ENCODE measurements around the gene CELF4. TPM values are rescaled to one million over a fixed set of nuclear protein-coding genes. Genes with fewer than 3 reads are reported as not detected.

Gene CELF4
- 1 to 10 TPM in 1 of 2 donors, under 1 TPM in 1; 0.85 to 1.8 TPM for total RNA-seq
- long read RNA-seq, partial matches to known transcripts = 0 of 4 reads
- long read RNA-seq, other reads (novel, unspliced or antisense) = 4 of 4 reads

DNA sequence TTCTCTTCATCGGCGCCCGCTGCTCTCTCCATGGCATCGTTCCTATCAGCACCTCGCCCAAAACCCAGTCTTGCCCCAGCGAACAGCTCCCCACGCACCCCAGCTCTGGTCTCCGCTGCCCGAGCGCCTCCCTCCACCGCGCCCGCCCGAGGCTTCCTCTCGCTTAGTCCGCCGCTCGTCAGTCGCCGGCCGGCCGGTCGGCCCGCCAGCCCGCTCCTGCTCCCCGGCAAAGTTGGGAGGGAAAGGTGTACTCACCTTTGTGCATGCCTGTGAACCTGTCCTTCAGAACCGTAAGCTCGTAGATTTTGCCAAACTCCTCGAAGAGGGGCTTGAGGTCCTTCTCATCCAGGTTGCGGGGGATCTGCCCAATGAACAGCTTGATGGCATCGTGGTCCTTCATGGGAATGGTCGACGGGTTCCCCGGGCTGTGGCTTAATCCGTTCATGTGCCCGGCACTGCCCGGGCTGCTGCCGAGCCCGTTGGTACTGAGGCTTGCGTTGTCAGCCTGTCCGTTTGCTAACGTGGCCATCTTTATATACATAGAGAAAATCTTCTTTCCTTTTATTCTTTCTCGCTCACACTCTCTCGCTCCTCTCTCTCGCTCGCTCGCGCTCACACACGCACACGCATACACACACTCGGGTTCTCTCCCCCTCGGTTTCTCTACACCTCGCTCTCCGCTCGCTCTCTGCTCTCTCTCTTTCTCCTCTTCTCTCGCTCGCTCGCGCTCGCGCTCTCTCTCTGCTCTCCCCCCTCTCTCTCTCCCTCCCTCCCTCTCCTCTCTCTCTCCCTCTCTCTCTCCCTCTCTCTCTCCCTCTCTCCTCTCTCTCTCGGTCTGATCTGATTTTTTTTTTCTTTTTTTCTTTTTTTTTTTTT, at the start of gene CELF4:
Gene CELF4, minus strand, starts transcription at position 698 of the 876 bp plus-strand sequence.
- intact Hi-C loops (cut with DNase I, micrococcal nuclease) = no loop called here
- ATAC-seq = no peak
- no peak for DNase-seq

- ATAC-seq (no peak), DNase-seq (no peak)
- intact Hi-C loops (cut with DNase I, micrococcal nuclease) = no loop called here
Observed at GRCh38 chr18:37613253-37613565, 47.6 kb upstream of the CELF4 start.

DNA sequence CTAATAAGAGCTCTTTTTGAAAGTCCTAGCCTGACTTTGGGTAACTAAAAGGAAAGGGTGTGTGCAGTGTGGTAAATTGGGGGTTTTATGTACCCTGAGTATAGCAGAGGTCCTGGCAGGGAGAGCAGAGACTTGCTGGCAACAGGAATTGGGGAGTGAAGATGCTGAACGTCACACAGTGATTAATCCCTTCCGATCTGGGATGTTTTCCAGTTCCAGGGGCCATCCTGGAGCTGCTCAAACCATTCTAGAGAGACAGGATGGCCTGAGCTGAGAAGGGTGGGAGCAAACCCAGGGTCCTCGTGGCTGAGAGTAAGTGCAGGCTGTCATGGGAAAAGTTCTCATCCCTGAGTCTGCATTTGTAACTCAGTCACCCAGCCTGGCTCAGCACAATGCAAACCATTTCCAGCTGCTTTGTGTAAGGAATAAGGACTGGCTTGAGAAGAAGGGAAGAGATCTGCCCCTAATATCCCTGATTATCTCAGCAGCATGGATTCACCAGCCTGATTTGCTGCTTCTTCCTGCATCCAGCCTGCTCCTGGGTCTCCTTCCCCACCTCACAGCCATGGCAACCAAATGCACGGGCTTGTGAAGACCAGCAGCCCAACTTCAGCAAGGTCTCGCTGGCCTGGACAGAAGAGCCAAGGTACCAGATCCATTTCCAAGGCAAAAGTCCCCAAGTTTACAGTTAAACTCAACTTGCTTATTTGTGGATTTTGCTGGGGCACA, 47.1 kb upstream of the CELF4 start:
- intact Hi-C loops (cut with DNase I, micrococcal nuclease) = no loop called here
- ATAC-seq (no peak), DNase-seq (no peak)

DNA sequence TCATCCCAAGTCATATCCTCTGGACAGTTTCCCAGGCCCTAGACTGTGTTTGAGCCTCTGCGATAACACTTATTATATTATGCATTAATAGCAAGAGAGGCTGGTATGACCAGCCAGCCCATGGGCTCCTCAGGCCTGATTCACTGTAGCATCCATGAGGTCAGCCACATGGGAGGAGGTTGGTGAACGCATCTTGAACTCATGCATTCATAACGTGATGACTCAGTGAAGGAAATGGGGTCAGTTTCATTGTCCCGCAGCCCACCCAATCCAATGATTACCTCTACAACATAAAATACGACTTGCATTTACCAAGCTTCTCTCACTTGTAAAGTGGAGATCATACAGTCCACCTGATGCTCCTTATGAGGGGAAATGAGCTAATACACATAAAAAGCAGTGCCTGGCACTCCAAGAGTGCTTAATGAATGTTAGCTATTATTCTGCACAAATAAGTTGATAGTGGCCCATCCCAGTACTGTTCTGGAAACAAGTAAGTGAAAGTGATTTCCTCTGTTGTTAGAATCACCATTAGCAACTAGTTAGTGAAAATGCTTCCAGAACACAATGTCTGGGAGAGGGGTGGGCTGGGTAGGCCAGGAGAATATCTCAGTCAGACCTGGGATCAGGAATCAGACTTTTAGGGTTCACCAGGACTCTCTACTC, 46.1 kb upstream of the CELF4 start:
- DNase-seq = no peak
- ATAC-seq = no peak
- intact Hi-C loops (cut with DNase I, micrococcal nuclease) = no loop called here

GRCh38 chr18:37608876-37609275, 43.3 kb upstream of the CELF4 start:
- DNase-seq (no peak), ATAC-seq (no peak)
- intact Hi-C loops (cut with DNase I, micrococcal nuclease) = no loop called here

GRCh38 chr18:37607281-37607680, 41.7 kb upstream of the CELF4 start:
- intact Hi-C loops (cut with DNase I, micrococcal nuclease) = no loop called here
- no peak for ATAC-seq
- no peak for DNase-seq

- no peak for DNase-seq
- intact Hi-C loops (cut with DNase I, micrococcal nuclease) = no loop called here
- ATAC-seq = no peak
Observed at GRCh38 chr18:37604032-37604431, 38.4 kb upstream of the CELF4 start.

DNA sequence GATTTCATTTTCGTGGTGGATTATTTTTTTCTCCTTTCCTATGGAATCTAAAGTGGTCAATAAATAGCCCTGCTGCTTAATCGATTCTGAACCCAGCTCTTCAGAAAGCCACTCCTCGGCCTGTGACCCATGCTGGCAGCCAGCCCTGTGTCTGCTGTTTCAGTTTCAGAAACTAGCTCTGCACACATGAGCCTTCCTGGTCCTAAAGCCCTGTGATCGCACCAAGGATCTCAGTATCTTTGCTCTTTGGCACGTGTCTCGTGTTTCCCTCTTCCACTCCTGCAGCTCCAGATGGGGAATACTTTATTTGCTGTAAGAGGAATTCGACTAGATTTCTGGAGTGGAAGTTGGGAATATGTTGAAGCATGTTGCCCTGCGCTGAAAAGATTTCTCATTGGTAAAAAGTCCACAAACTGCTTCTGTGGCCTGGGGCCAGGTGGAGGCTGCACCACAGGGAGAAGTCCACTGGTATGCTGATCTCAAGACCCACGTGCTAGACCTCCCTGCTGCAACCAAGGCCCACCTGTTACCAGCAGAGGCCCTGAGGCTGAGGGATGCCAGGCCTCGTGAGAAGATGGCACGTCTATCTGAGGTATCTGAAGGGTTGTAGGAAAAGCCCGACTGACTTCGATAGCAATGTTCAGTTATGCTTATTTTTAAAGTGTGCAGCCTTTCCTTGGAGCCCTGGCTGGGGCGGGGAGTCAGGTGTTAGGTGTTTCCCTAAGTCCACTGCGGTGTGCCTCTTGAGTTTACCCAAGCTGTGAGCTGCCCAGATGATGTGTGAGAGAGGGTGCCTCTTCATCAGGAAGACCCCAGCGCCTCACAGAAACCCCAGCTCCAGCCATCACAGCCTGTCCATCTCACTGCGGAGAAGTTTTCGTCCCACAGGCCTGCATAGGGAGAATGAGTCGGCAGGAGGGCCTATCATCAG, 33.6 kb upstream of the CELF4 start:
- intact Hi-C loops (cut with DNase I, micrococcal nuclease) = no loop called here
- no peak for ATAC-seq
- DNase-seq = no peak

- ATAC-seq (no peak), DNase-seq (no peak)
- intact Hi-C loops (cut with DNase I, micrococcal nuclease) = no loop called here
Observed at GRCh38 chr18:37598396-37598795, 32.8 kb upstream of the CELF4 start.

DNA sequence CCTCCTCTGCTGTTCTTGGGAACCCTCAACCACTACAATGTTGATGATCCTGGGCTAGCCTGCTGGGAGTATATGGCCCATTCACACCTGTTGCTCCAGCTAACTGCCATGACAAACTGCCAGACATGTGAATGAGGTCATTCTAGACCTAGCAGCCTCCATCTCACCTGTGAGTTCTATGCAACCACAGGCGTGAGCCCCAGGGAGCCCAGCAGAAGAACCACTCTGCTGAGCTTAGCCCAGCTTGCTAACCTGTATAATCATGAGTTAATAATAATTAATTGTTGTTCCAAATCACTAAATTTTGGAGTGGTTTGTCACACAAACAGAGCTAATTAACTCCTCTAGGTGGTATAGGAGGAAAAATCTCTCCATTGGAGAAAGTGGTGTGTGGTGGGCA, 24.7 kb upstream of the CELF4 start:
- intact Hi-C loops (cut with DNase I, micrococcal nuclease) = no loop called here
- no peak for DNase-seq
- no peak for ATAC-seq

DNA sequence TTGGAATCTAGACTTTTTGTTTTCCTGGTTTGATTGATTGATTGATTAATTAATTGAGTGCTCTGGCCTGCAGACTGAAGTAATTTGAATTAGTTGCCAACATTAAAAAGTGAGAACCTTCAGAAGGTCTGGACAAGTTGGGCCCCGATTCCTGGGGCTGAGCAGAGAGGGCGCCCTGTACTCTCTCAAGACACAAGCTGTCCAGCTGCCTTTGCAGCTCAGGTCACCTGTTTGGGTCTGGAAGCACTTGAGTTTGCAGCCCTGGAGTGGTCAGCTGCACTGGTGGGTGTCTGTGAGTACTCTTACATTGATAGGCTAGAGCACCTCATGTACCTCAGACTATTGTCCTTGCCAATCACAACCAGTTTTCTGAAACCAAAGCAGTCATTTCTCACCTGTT, 22.7 kb upstream of the CELF4 start:
- no peak for ATAC-seq
- intact Hi-C loops (cut with DNase I, micrococcal nuclease) = no loop called here
- no peak for DNase-seq

GRCh38 chr18:37586656-37587225, 21.1 kb upstream of the CELF4 start:
- intact Hi-C loops (cut with DNase I, micrococcal nuclease) = no loop called here
- DNase-seq (no peak), ATAC-seq (no peak)

DNA sequence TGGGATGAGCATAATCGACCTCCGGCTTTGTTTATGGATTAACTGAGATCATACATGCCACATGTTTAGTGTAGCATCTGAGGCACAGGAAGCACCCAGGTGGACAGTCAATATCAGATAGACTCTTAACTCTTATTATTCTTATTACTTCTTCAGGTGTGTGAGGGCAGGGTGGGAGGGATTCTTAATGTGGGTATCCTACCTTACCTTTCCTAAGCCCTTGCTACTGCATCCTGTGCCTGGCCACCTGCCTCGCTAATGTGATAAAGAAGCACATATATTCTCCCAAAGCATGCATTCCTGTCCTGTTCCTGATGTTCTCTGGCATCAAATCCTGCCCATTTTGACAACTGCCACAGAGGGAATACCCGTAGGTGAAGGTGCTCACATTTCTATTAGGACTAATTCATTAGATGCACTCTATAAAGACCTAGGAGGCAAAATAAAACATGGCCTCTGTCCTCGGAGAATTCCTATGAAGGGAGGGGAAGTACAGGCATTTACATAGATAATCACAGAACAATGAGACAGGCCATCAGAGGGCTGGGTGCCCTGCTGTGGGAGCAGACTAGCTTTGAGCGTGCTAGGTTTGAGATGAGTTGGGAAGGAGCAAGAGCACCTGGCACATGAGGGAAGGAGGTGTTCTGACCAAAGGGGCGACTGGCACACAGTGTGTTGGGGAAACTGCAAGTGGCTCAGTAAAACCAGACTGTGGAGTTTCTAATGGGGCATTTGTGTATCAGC, 19.5 kb upstream of the CELF4 start:
- ATAC-seq (no peak), DNase-seq (no peak)
- intact Hi-C loops (cut with DNase I, micrococcal nuclease) = no loop called here

GRCh38 chr18:37584217-37584616, 18.6 kb upstream of the CELF4 start:
- no peak for ATAC-seq
- DNase-seq = no peak
- intact Hi-C loops (cut with DNase I, micrococcal nuclease) = no loop called here

DNA sequence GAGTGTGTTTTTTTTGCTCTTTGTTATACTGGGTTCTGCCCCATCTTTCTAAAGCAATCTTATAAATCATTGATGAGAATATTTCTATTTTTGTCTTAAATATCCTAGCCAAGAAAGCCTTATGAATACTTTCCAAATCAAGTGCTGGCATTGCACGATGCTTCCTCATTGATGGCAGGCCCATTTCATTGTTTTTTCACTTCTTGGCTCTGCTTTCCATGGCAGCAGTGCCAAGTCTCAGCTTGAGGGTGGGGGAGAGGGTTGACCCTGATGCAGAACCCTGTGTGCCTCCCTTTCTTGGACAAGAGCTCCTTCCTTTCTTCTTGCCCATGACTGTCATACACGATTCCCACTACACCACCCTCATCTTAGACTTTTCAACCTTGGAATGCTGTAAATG, 16.7 kb upstream of the CELF4 start:
- no peak for ATAC-seq
- no peak for DNase-seq
- intact Hi-C loops (cut with DNase I, micrococcal nuclease) = no loop called here

GRCh38 chr18:37578886-37579513, 13.4 kb upstream of the CELF4 start:
- intact Hi-C loops (cut with DNase I, micrococcal nuclease) = no loop called here
- no peak for ATAC-seq
- DNase-seq = no peak

DNA sequence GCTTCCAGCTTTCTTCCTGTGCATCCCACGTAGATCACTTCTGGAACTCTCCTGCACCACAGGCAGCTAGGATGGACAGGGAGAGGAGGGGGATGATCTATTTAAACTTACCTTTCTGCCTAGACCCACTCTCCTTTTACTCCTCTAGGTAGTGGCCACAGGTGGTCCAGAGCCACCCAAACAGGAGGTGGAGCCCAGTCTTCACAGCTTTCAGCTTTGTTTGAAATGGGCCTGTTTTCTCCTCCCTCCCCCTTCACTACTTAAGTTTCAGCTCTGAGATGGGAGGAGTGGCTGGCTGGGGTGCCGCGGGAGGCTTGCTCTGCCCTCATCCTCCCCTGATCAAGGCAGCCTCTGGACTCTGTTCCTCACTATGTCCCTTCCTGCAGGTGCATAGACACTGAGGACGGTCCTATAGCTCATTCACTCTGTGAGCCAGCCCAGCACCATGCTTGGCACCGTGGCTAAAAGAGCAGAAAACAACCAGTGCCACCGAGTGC, 12.6 kb upstream of the CELF4 start:
- DNase-seq = no peak
- ATAC-seq = no peak
- intact Hi-C loops (cut with DNase I, micrococcal nuclease) = no loop called here

Measured in left colon (tissue), 2 donors.